Hair follicular keratinocyte (primary cell): ENCODE measurements around the gene MYBL2. TPM values are rescaled to one million over a fixed set of nuclear protein-coding genes. Genes with fewer than 3 reads are reported as not detected.

Experiments
- total RNA-seq: library from RNA; depleted of rRNA; stranded (reverse); fragments of >200 nt; gene quantifications from 2 replicates; pipeline ENCODE4 v1.2.3, GENCODE V29; 2015

MYBL2 gene
- 9.9 and 59.2 TPM in 2 replicates for total RNA-seq

GRCh38 chr20:43666376-43667328 lies at the start of gene MYBL2:
MYBL2 (plus strand) TSS chr20:43667114; CDS start chr20:43667284, 170 bp downstream.

DNA sequence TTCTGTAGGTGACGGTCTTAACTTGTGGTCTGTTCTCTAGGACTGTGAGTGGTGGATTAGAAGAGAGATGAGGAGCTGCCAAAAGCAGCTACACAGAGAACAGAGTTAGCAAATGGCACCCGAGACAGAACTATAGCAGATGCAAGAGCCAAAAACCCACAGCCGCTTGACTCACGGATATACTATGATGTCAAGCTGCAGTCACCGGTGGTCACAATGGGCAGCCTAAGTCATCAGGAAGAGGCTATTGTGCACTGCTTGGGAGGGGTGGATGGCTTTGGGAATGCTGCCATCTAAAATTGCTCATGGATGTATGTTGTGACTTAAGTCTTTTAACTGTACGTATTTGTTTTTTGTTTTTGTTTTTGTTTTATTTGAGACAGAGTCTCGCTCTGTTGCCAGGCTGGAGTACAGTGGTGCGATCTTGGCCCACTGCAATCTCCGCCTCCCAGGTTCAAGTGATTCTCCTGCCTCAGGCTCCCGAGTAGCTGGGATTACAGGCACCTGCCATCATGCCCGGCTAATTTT lies 60.0 kb downstream of the MYBL2 start, which contains the start of gene GTSF1L:
GTSF1L (minus strand) TSS at position 192 of the 528 bp plus-strand sequence. CDS start 308 bp downstream, outside the sequence.

Other genes starting within 250 kb of the MYBL2 start
- 33.8 and 47.9 TPM in 2 replicates for gene SRSF6, start 209.2 kb upstream of the MYBL2 start, total RNA-seq
- gene L3MBTL1, start 159.4 kb upstream of the MYBL2 start, total RNA-seq, result 2.0 and 4.2 TPM in 2 replicates
- not detected in 2 replicates for gene SGK2, start 108.1 kb upstream of the MYBL2 start, total RNA-seq
- gene IFT52, start 76.2 kb upstream of the MYBL2 start, total RNA-seq, result 10.6 and 18.2 TPM in 2 replicates
- not detected in 2 replicates for gene GTSF1L, start 59.9 kb downstream of the MYBL2 start, total RNA-seq
- gene TOX2, start 247.7 kb downstream of the MYBL2 start, total RNA-seq, result 0.76 and 2.3 TPM in 2 replicates